Central memory CD8-positive, alpha-beta T cell (primary cell): ENCODE measurements around the gene UBXN10.

Source experiments
- ATAC-seq: fragments of 150-1000 bp; cut with Tn5 transposase; replicated peaks from 2 replicates; pipeline ENCODE4 v1.10.0; 2022; ENCODE audit warnings: mild to moderate bottlenecking, moderate FRiP score, moderate number of reproducible peaks; ENCODE audit not compliant: poor library complexity, severe bottlenecking; ENCODE audit errors: extremely low read depth
- DNase-seq, 2 donors: peaks; one replicate each; pipeline ENCODE4 v3.0.0; 2021; ENCODE audit warnings: low spot score in 2 of 2
- H3K27ac Mint-ChIP-seq: one replicate; pipeline ENCODE4 v1.8.0; 2022; ENCODE audit warnings: low read depth, mild to moderate bottlenecking, moderate library complexity, mixed read lengths
- H3K27me3 Mint-ChIP-seq: one replicate; pipeline ENCODE4 v1.8.0; 2022; ENCODE audit warnings: mixed read lengths
- H3K36me3 Mint-ChIP-seq: one replicate; pipeline ENCODE4 v1.8.0; 2022; ENCODE audit warnings: mild to moderate bottlenecking, moderate library complexity, mixed read lengths; ENCODE audit not compliant: insufficient read depth
- H3K4me1 Mint-ChIP-seq: one replicate; pipeline ENCODE4 v1.8.0; 2022; ENCODE audit warnings: mixed read lengths
- H3K4me3 Mint-ChIP-seq: one replicate; pipeline ENCODE4 v1.8.0; 2022; ENCODE audit warnings: mild to moderate bottlenecking, moderate library complexity, mixed read lengths
- H3K9me3 Mint-ChIP-seq: one replicate; pipeline ENCODE4 v1.8.0; 2022; ENCODE audit warnings: mixed read lengths

The UBXN10 gene

GRCh38 chr1:20190256-20191160 is 4.6 kb downstream of the UBXN10 start:
- ATAC-seq (no peak), DNase-seq (no peak)
- Mint-ChIP-seq H3K4me1 (peaks cover 40% of the 10 kb centered on the region), H3K27ac (no peak overlapping the region), H3K9me3 (no peaks in the 10 kb centered on the region), H3K36me3 (no peaks in the 10 kb centered on the region), H3K27me3 (peaks cover 21% of the 10 kb centered on the region), H3K4me3 (no peak overlapping the region)

- Mint-ChIP-seq H3K4me3 (no peak overlapping the region), H3K27me3 (peaks cover 29% of the 10 kb centered on the region), H3K27ac (no peak overlapping the region), H3K36me3 (no peaks in the 10 kb centered on the region), H3K9me3 (no peaks in the 10 kb centered on the region), H3K4me1 (peaks cover 36% of the 10 kb centered on the region)
- ATAC-seq (no peak), DNase-seq (no peak)
Measured at GRCh38 chr1:20191266-20191825, 5.5 kb downstream of the UBXN10 start.

DNA sequence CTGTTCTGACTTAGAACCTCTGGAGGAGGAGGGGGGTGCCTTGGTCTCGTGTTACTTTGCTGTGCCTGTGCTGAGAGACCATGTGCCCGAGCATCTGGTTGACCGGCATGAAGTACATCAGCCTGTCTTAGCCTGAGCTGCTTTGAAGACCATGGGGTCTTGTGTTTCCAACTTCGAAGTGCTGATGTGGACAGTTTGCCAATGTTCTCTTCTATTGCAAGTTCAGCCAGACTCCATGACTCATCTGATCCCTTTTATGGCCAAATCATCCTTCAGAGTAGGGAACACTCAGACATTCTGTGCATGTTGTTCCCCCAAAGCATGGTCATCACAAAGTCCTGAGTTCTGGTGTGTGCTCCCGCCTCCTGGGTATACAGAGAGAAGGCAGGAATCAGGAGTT is 6.5 kb downstream of the UBXN10 start:
- no peaks in the 10 kb centered on the region for H3K36me3 Mint-ChIP-seq
- ATAC-seq (no peak), DNase-seq (no peak)
- peaks cover 39% of the 10 kb centered on the region for H3K27me3 Mint-ChIP-seq
- no peak overlapping the region for H3K27ac Mint-ChIP-seq
- no peak overlapping the region for H3K4me3 Mint-ChIP-seq
- H3K4me1 Mint-ChIP-seq = peaks cover 26% of the 10 kb centered on the region
- no peaks in the 10 kb centered on the region for H3K9me3 Mint-ChIP-seq

DNA sequence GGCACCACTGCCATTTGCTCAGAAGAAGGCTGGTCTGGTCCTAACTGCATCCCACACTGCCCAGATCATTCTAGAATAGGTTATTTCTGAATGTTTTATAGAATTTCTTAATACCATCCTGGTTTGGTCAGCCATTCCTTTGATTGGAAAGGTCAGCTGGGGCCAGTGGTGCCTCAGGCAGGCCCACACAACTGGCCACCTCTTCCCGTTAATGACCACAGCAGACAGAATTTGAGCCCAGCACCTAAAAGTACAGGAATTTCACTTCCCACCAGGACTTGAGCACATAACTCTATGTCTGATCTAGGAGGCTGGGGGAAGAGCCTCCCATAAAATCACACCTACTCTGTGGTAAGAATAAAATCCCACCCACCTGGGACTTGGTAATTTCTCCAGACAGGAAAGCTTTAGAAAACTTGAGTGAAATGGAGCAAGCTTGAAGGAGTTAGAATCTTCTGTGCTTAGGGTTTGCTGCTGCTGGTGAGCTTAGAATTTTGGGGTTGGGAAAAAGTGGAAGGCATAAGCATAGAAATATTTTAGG is 7.0 kb downstream of the UBXN10 start:
- Mint-ChIP-seq H3K9me3 (no peaks in the 10 kb centered on the region), H3K4me3 (no peak overlapping the region), H3K4me1 (peaks cover 20% of the 10 kb centered on the region), H3K36me3 (no peaks in the 10 kb centered on the region), H3K27ac (no peak overlapping the region), H3K27me3 (peaks cover 42% of the 10 kb centered on the region)
- DNase-seq (no peak), ATAC-seq (no peak)

DNA sequence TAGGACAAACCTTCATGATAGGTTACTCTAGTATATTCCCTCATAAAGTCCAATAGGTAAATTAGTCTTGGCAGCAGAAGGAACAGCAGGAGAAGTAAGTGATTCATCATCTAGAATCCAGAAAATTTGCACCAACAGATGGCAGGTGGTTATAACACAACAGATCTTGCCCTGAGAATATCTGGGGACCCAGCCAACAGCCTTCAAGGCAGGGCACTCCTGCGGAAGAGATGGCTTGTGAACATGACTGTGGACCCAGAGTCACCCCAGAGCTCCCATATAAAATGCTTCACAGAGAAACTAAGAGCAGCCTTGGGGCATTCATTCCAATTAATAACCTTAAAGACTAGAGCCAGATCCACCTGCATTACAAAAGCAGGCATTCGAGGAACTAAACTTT is 8.3 kb downstream of the UBXN10 start:
- H3K9me3 Mint-ChIP-seq = no peaks in the 10 kb centered on the region
- peaks cover 7% of the 10 kb centered on the region for H3K4me1 Mint-ChIP-seq
- H3K36me3 Mint-ChIP-seq = no peaks in the 10 kb centered on the region
- no peak overlapping the region for H3K4me3 Mint-ChIP-seq
- ATAC-seq (no peak), DNase-seq (no peak)
- peaks cover 41% of the 10 kb centered on the region for H3K27me3 Mint-ChIP-seq
- H3K27ac Mint-ChIP-seq = no peak overlapping the region

GRCh38 chr1:20194757-20195461 is 9.0 kb downstream of the UBXN10 start:
- ATAC-seq (no peak), DNase-seq (peak; percentile 52 to 54)
- Mint-ChIP-seq H3K27ac (no peak overlapping the region), H3K27me3 (peaks cover 45% of the 10 kb centered on the region), H3K36me3 (no peaks in the 10 kb centered on the region), H3K9me3 (no peaks in the 10 kb centered on the region), H3K4me1 (peaks cover 6% of the 10 kb centered on the region), H3K4me3 (no peak overlapping the region)

DNA sequence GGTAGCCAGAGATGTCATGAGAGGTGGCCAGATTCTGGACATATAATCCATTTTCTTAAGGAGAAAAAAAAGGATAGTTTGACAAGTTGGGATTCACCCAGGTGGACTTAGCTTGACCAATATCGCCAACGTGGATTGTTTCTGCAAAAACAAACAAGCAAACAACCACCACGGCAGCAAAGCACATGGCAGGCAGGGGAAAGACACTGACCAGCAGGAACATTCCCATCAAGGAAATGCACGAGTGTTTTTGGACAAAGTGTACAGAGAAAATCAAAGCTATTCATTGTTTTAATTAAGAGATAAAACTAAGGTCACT is 9.5 kb downstream of the UBXN10 start:
- no peaks in the 10 kb centered on the region for H3K36me3 Mint-ChIP-seq
- no peak overlapping the region for H3K27ac Mint-ChIP-seq
- peaks cover 6% of the 10 kb centered on the region for H3K4me1 Mint-ChIP-seq
- no peak overlapping the region for H3K4me3 Mint-ChIP-seq
- no peaks in the 10 kb centered on the region for H3K9me3 Mint-ChIP-seq
- ATAC-seq (no peak), DNase-seq (no peak)
- peaks cover 50% of the 10 kb centered on the region for H3K27me3 Mint-ChIP-seq

GRCh38 chr1:20197329-20197791 is 11.5 kb downstream of the UBXN10 start:
- H3K27me3 Mint-ChIP-seq = peaks cover 55% of the 10 kb centered on the region

GRCh38 chr1:20198296-20198695 is 12.4 kb downstream of the UBXN10 start:
- Mint-ChIP-seq H3K27me3 (peaks cover 64% of the 10 kb centered on the region), H3K9me3 (no peaks in the 10 kb centered on the region), H3K4me3 (no peak overlapping the region), H3K4me1 (peaks cover 6% of the 10 kb centered on the region), H3K36me3 (no peaks in the 10 kb centered on the region), H3K27ac (no peak overlapping the region)
- no peak for ATAC-seq
- DNase-seq = no peak

More at GRCh38 chr1:20197329-20197791, 11.5 kb downstream of the UBXN10 start:
- no peak for ATAC-seq
- Mint-ChIP-seq H3K4me3 (no peak overlapping the region), H3K4me1 (peaks cover 6% of the 10 kb centered on the region), H3K27ac (no peak overlapping the region), H3K9me3 (no peaks in the 10 kb centered on the region), H3K36me3 (no peaks in the 10 kb centered on the region)
- DNase-seq = no peak

DNA sequence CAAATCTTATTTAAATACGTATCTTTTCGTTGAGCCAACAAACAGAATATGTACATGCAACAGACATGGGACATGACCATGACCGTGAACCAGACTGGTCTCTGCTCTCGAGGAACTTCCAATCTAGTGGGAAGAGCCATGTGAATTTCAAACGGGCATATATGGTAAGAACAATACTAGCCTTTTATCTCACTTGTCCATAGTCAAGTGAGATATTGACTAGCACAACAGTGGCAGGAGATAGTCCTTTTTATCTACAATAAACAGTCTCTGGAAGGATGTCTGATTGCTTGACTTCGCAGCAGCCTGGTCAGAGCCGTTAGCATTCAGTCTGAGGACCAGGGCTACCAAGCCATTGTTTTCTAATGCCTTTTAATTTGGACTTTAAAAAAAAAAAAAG is 13.0 kb downstream of the UBXN10 start:
- no peak overlapping the region for H3K27ac Mint-ChIP-seq
- no peak for ATAC-seq
- no peak for DNase-seq

DNA sequence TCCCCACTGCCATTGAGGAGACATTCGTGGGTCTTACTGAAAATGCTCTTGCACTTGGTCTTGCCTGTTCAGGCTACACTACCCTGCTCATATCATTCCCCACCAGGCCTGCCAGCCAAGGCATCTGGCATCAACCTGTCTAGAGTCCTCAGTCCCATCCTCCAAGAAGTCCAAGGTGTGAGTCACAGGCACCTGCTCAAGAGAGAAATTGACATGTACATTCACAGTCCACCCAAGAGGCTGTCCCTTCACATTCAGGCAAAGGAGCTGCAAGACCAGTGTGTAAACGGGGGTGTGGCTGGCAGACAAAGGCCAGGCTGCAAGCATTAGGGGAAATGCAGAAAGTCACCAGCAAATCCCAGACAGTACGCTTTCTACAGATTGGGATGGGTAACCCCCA is 13.5 kb downstream of the UBXN10 start:
- Mint-ChIP-seq H3K9me3 (no peaks in the 10 kb centered on the region), H3K4me3 (no peak overlapping the region), H3K4me1 (peaks cover 6% of the 10 kb centered on the region), H3K27ac (no peak overlapping the region), H3K36me3 (no peaks in the 10 kb centered on the region), H3K27me3 (peaks cover 71% of the 10 kb centered on the region)
- ATAC-seq (no peak), DNase-seq (no peak)

More for the DNA sequence above, 13.0 kb downstream of the UBXN10 start:
- peaks cover 70% of the 10 kb centered on the region for H3K27me3 Mint-ChIP-seq
- no peaks in the 10 kb centered on the region for H3K36me3 Mint-ChIP-seq
- H3K4me3 Mint-ChIP-seq = no peak overlapping the region
- H3K9me3 Mint-ChIP-seq = no peaks in the 10 kb centered on the region
- H3K4me1 Mint-ChIP-seq = peaks cover 6% of the 10 kb centered on the region

- H3K36me3 Mint-ChIP-seq = no peaks in the 10 kb centered on the region
- ATAC-seq = no peak
- H3K4me1 Mint-ChIP-seq = peaks cover 6% of the 10 kb centered on the region
- peaks cover 70% of the 10 kb centered on the region for H3K27me3 Mint-ChIP-seq
- no peaks in the 10 kb centered on the region for H3K9me3 Mint-ChIP-seq
- H3K27ac Mint-ChIP-seq = no peak overlapping the region
- no peak for DNase-seq
- H3K4me3 Mint-ChIP-seq = no peak overlapping the region
Measured at GRCh38 chr1:20199840-20200239, 13.9 kb downstream of the UBXN10 start.
